ENCODE measurements around the gene CHAF1A. TPM values are rescaled to one million over a fixed set of nuclear protein-coding genes. Genes with fewer than 3 reads are reported as not detected.

Gene CHAF1A, protein sequence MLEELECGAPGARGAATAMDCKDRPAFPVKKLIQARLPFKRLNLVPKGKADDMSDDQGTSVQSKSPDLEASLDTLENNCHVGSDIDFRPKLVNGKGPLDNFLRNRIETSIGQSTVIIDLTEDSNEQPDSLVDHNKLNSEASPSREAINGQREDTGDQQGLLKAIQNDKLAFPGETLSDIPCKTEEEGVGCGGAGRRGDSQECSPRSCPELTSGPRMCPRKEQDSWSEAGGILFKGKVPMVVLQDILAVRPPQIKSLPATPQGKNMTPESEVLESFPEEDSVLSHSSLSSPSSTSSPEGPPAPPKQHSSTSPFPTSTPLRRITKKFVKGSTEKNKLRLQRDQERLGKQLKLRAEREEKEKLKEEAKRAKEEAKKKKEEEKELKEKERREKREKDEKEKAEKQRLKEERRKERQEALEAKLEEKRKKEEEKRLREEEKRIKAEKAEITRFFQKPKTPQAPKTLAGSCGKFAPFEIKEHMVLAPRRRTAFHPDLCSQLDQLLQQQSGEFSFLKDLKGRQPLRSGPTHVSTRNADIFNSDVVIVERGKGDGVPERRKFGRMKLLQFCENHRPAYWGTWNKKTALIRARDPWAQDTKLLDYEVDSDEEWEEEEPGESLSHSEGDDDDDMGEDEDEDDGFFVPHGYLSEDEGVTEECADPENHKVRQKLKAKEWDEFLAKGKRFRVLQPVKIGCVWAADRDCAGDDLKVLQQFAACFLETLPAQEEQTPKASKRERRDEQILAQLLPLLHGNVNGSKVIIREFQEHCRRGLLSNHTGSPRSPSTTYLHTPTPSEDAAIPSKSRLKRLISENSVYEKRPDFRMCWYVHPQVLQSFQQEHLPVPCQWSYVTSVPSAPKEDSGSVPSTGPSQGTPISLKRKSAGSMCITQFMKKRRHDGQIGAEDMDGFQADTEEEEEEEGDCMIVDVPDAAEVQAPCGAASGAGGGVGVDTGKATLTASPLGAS
- total RNA-seq (ENCODE audit: low replicate concordance): 4.8 and 6.3 TPM in 2 replicates

DNA sequence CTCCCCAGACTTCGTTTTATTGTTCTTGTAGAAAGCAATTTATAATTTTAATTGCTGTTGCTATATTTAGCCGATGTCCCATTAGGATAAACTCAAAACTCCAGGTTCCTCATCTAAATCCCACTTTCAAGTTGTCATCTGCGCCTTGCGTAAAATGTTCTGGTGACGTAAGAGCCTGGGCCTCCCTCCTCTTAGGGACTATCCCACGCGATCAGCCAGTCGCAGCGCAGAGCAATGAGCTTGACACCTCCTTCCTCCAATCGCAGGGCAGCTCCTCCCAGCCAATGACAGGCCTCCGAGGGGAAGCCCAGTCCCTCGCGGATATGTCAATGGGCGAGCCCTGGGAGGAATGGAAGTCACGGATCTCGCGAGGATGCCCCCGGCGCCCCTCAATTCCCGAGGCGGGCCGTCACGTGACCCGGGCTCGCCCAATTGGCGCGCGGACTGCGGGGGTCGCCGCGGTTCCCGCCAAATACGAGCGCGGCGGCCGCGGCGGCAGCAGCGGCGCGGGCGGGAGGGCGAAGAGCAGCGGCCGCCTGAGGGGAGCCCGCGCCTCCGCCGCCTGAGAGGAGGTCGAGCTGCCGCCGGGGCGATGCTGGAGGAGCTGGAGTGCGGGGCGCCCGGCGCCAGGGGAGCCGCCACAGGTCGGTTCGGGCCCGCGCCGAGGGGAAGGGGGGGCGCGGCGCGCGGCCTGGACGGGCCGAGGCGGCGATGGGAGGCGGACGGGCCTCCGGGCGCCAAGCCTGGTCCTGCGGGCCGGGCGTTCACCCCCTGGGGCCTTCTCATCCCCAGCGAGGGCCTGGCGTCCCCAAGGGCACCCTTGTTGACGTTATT, at the start of gene CHAF1A:
Gene CHAF1A, plus strand, starts transcription at position 470 of the 834 bp plus-strand sequence. Its CDS starts 123 bp downstream, at position 593.

GRCh38 chr19:4400135-4400936, 2.1 kb upstream of the CHAF1A start, which contains the start of gene SH3GL1:
TSS of gene SH3GL1 (minus strand) at chr19:4400547. CDS start at chr19:4400368, 179 bp downstream.

GRCh38 chr19:4457654-4458395, 55.4 kb downstream of the CHAF1A start, which contains the start of gene UBXN6:
TSS of gene UBXN6 (minus strand) at chr19:4457794. CDS start at chr19:4457697, 97 bp downstream.

DNA sequence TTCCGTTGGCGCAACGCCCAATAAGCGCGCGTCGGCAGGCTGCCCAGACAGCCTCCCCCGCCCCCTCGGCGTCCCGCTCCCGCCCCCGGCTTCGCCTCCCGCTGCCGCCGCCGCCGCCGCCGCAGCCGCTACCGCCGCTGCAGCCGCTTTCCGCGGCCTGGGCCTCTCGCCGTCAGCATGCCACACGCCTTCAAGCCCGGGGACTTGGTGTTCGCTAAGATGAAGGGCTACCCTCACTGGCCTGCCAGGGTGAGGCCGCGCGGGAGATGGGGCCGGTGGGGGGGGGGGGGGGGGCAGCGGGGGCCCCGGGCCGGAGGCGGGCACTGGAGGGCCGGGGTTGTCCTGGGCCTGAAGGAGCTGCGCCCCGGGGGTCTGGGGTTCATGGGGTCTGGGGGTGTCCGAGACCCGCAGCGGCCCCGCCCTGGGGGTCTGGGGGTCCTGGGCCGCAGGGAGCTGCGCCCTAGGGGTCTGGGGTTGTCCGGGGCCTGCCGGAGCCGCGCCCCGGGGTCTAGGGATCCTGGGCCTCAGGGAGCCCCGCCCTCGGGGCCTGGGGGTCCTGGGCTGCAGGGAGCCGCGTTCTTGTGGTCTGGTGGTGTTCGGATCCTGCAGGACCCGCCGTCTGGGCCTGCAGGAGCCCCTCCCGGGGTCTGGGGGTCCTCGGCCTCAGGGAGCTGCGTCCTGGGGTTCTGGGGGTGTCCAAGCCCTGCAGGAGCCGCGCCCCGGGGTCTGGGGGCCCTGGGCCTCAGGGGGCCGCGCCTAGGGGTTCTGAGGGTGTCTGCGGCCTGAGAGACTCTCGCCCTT, 69.9 kb downstream of the CHAF1A start, which contains the start of gene HDGFL2:
Gene HDGFL2, plus strand, starts transcription at position 124 of the 801 bp plus-strand sequence. Its CDS starts 54 bp downstream, at position 178.

Other genes starting within 250 kb of the CHAF1A start
- not detected in 2 replicates for gene CREB3L3, start 249.0 kb upstream of the CHAF1A start, total RNA-seq (ENCODE audit: low replicate concordance)
- gene SIRT6, start 220.1 kb upstream of the CHAF1A start, total RNA-seq (ENCODE audit: low replicate concordance): 11.5 and 16.8 TPM in 2 replicates
- 0.53 and 2.3 TPM in 2 replicates for gene ANKRD24, start 220.0 kb upstream of the CHAF1A start, total RNA-seq (ENCODE audit: low replicate concordance)
- 0.08 TPM in 1 of 2 replicates, not detected in the other for gene EBI3, start 173.1 kb upstream of the CHAF1A start, total RNA-seq (ENCODE audit: low replicate concordance)
- gene YJU2, start 155.6 kb upstream of the CHAF1A start, total RNA-seq (ENCODE audit: low replicate concordance): 11.0 and 13.4 TPM in 2 replicates
- not detected in 2 replicates for gene SHD, start 123.4 kb upstream of the CHAF1A start, total RNA-seq (ENCODE audit: low replicate concordance)
- gene TMIGD2, start 100.3 kb upstream of the CHAF1A start, total RNA-seq (ENCODE audit: low replicate concordance): not detected in 2 replicates
- 4.9 and 6.8 TPM in 2 replicates for gene FSD1, start 98.0 kb upstream of the CHAF1A start, total RNA-seq (ENCODE audit: low replicate concordance)
- gene STAP2, start 63.8 kb upstream of the CHAF1A start, total RNA-seq (ENCODE audit: low replicate concordance): 2.8 and 4.2 TPM in 2 replicates
- 9.4 and 14.3 TPM in 2 replicates for gene MPND, start 59.1 kb upstream of the CHAF1A start, total RNA-seq (ENCODE audit: low replicate concordance)
- gene SH3GL1, start 2.1 kb upstream of the CHAF1A start, total RNA-seq (ENCODE audit: low replicate concordance): 19.4 and 30.4 TPM in 2 replicates
- gene UBXN6, start 55.2 kb downstream of the CHAF1A start, total RNA-seq (ENCODE audit: low replicate concordance): 115 and 127 TPM in 2 replicates
- 59.7 and 62.3 TPM in 2 replicates for gene HDGFL2, start 69.7 kb downstream of the CHAF1A start, total RNA-seq (ENCODE audit: low replicate concordance)
- gene PLIN4, start 115.8 kb downstream of the CHAF1A start, total RNA-seq (ENCODE audit: low replicate concordance): 0.15 and 0.59 TPM in 2 replicates
- not detected in 2 replicates for gene PLIN5, start 132.6 kb downstream of the CHAF1A start, total RNA-seq (ENCODE audit: low replicate concordance)
- gene LRG1, start 137.4 kb downstream of the CHAF1A start, total RNA-seq (ENCODE audit: low replicate concordance): not detected in 2 replicates
- gene SEMA6B, start 157.0 kb downstream of the CHAF1A start, total RNA-seq (ENCODE audit: low replicate concordance): 0.38 and 1.2 TPM in 2 replicates
- 0.94 and 3.4 TPM in 2 replicates for gene TNFAIP8L1, start 236.9 kb downstream of the CHAF1A start, total RNA-seq (ENCODE audit: low replicate concordance)